Measurements from ENCODE around the gene CLASP1. TPM values are rescaled to one million over a fixed set of nuclear protein-coding genes. Genes with fewer than 3 reads are reported as not detected.

The CLASP1 gene
- total and polyA plus RNA-seq, 2 experiments from 2014 or later, result 20.1 to 45.9 TPM

GRCh38 chr2:121418494-121419058 is 230.7 kb downstream of the CLASP1 start:
- WGBS (ENCODE audit: low lambda C conversion rate, missing lambda C conversion rate), result 92% methylated on average over 18 of the region's 18 CpGs

GRCh38 chr2:121417826-121418225 is 231.4 kb downstream of the CLASP1 start:
- Histone ChIP-seq H3K4me3 (no peak overlapping the region), H3K4me1 (ENCODE audit: insufficient read depth) (no peaks in the 10 kb centered on the region), H3K79me2 (no peaks in the 10 kb centered on the region), H3K36me3 (replicated peaks; ENCODE audit: insufficient read depth, low read depth) (no peaks in the 10 kb centered on the region), H3K9me3 (ENCODE audit: low read depth) (no peaks in the 10 kb centered on the region), H3K9me2 (replicated peaks; ENCODE audit: insufficient read depth) (no peaks in the 10 kb centered on the region), H3K27ac (no peak overlapping the region), H3K27me3 (no peaks in the 10 kb centered on the region), H2AFZ (no peak overlapping the region), H4K20me1 (ENCODE audit: insufficient read depth, poor library complexity, severe bottlenecking) (no peaks in the 10 kb centered on the region), H3K4me2 (no peak overlapping the region)
- no peak for DNase-seq (ENCODE audit: low spot score)
- TF ChIP-seq CTCF (IDR thresholded peaks at IDR 0.05; ENCODE audit: poor library complexity) (no peak), EZH2 (IDR thresholded peaks at IDR 0.05; ENCODE audit: borderline replicate concordance) (no peak), EZH2phosphoT487 (IDR thresholded peaks at IDR 0.05; ENCODE audit: low read depth, severe bottlenecking, unreplicated experiment) (no peak)
- WGBS (ENCODE audit: low lambda C conversion rate, missing lambda C conversion rate), result 75% methylated on average over 4 of the region's 4 CpGs

More at GRCh38 chr2:121418494-121419058, 230.7 kb downstream of the CLASP1 start:
- H3K9me2 ChIP-seq (replicated peaks; ENCODE audit: insufficient read depth), result no peaks in the 10 kb centered on the region
- H2AFZ ChIP-seq, result no peak overlapping the region
- no peak for DNase-seq (ENCODE audit: low spot score)
- H3K4me1 ChIP-seq (ENCODE audit: insufficient read depth), result no peaks in the 10 kb centered on the region
- H3K9me3 ChIP-seq (ENCODE audit: low read depth), result no peaks in the 10 kb centered on the region
- no peaks in the 10 kb centered on the region for H3K27me3 ChIP-seq
- H3K27ac ChIP-seq, result no peak overlapping the region
- H3K4me2 ChIP-seq, result no peak overlapping the region
- H3K79me2 ChIP-seq, result no peaks in the 10 kb centered on the region
- H3K4me3 ChIP-seq, result no peak overlapping the region
- no peaks in the 10 kb centered on the region for H3K36me3 ChIP-seq (replicated peaks; ENCODE audit: insufficient read depth, low read depth)
- H4K20me1 ChIP-seq (ENCODE audit: insufficient read depth, poor library complexity, severe bottlenecking), result no peaks in the 10 kb centered on the region
- no peak for TF ChIP-seq CTCF (IDR thresholded peaks at IDR 0.05; ENCODE audit: poor library complexity)
- TF ChIP-seq EZH2phosphoT487 (IDR thresholded peaks at IDR 0.05; ENCODE audit: low read depth, severe bottlenecking, unreplicated experiment), result no peak
- TF ChIP-seq EZH2 (IDR thresholded peaks at IDR 0.05; ENCODE audit: borderline replicate concordance), result no peak

- Histone ChIP-seq H3K4me1 (ENCODE audit: insufficient read depth) (no peaks in the 10 kb centered on the region), H3K27ac (no peak overlapping the region), H3K27me3 (no peaks in the 10 kb centered on the region), H3K36me3 (replicated peaks; ENCODE audit: insufficient read depth, low read depth) (no peaks in the 10 kb centered on the region), H3K4me2 (no peak overlapping the region), H2AFZ (no peak overlapping the region), H3K9me3 (ENCODE audit: low read depth) (no peaks in the 10 kb centered on the region), H4K20me1 (ENCODE audit: insufficient read depth, poor library complexity, severe bottlenecking) (no peaks in the 10 kb centered on the region), H3K79me2 (no peaks in the 10 kb centered on the region), H3K4me3 (no peak overlapping the region), H3K9me2 (replicated peaks; ENCODE audit: insufficient read depth) (no peaks in the 10 kb centered on the region)
- TF ChIP-seq EZH2phosphoT487 (IDR thresholded peaks at IDR 0.05; ENCODE audit: low read depth, severe bottlenecking, unreplicated experiment) (no peak), CTCF (IDR thresholded peaks at IDR 0.05; ENCODE audit: poor library complexity) (no peak), EZH2 (IDR thresholded peaks at IDR 0.05; ENCODE audit: borderline replicate concordance) (no peak)
- WGBS (ENCODE audit: low lambda C conversion rate, missing lambda C conversion rate), result 94% methylated on average over 1 of the region's 1 CpG
- DNase-seq (ENCODE audit: low spot score), result no peak
Observed at GRCh38 chr2:121415727-121416126, 233.5 kb downstream of the CLASP1 start.

Data from hepatocyte (in vitro differentiated cells).